Liver (tissue), 9 donors: ENCODE measurements around the gene LGI1. TPM values are rescaled to one million over a fixed set of nuclear protein-coding genes. Genes with fewer than 3 reads are reported as not detected.

ENCODE experiments used
- DNase-seq: peaks from one replicate; pipeline ENCODE4 v3.0.0-alpha.2; 2017; ENCODE audit warnings: low spot score
- H3K27ac ChIP-seq, 2 donors: one replicate each; pipeline ENCODE4 v1.7.0; 2013; ENCODE audit warnings: inconsistent platforms in 2 of 2, low read length in 2 of 2, control low read depth in 1 of 2, low read depth in 1 of 2, mild to moderate bottlenecking in 1 of 2
- H3K27me3 ChIP-seq, 4 donors: one replicate each; pipeline versions ENCODE4 v1.6.1 to v1.7.0; 2013; ENCODE audit warnings: low read length in 3 of 4, inconsistent platforms in 1 of 4, mild to moderate bottlenecking in 1 of 4, moderate library complexity in 1 of 4; ENCODE audit not compliant: control insufficient read depth in 4 of 4, insufficient read depth in 4 of 4
- H3K36me3 ChIP-seq, 4 donors: one replicate each; pipeline versions ENCODE4 v1.6.1 to v1.7.0; 2013; ENCODE audit warnings: low read length in 3 of 4, mild to moderate bottlenecking in 3 of 4, low read depth in 1 of 4, moderate library complexity in 1 of 4; ENCODE audit not compliant: control insufficient read depth in 4 of 4, insufficient read depth in 3 of 4
- H3K4me1 ChIP-seq, 4 donors: one replicate each; pipeline versions ENCODE4 v1.6.1 to v1.7.0; 2013; ENCODE audit warnings: low read length in 3 of 4, mild to moderate bottlenecking in 3 of 4, moderate library complexity in 1 of 4; ENCODE audit not compliant: control insufficient read depth in 4 of 4, insufficient read depth in 4 of 4
- H3K4me3 ChIP-seq, 3 donors: one replicate each; pipeline versions ENCODE4 v1.6.1 to v1.7.0; 2013; ENCODE audit warnings: low read length in 3 of 3, control low read depth in 1 of 3, low read depth in 1 of 3, mild to moderate bottlenecking in 1 of 3
- H3K9ac ChIP-seq, 2 donors: one replicate each; pipeline ENCODE4 v1.7.0; 2013; ENCODE audit warnings: low read length in 2 of 2, mild to moderate bottlenecking in 2 of 2, moderate library complexity in 2 of 2, control low read depth in 1 of 2, low read depth in 1 of 2
- H3K9me3 ChIP-seq, 4 donors: one replicate each; pipeline versions ENCODE4 v1.6.1 to v1.7.0; 2013; ENCODE audit warnings: low read length in 3 of 4; ENCODE audit not compliant: control insufficient read depth in 4 of 4
- ATF3 ChIP-seq: IDR thresholded peaks from 2 replicates; pipeline ENCODE4 v1.6.1; 2016; ENCODE audit warnings: antibody characterized with exemption
- EGR1 ChIP-seq, 2 donors: IDR thresholded peaks; 2 replicates each; pipeline ENCODE4 v1.6.1; 2016 to 2018; ENCODE audit warnings: antibody characterized with exemption in 2 of 2, low read depth in 2 of 2
- FOXA1 ChIP-seq: IDR thresholded peaks from 2 replicates; pipeline ENCODE4 v1.6.1; 2016; ENCODE audit warnings: antibody characterized with exemption
- FOXA2 ChIP-seq: IDR thresholded peaks from 2 replicates; pipeline ENCODE4 v1.6.1; 2016; ENCODE audit warnings: antibody characterized with exemption
- GABPA ChIP-seq, 2 donors: IDR thresholded peaks in 1 of 2; conservative IDR thresholded peaks in 1 of 2; 2 replicates each; pipeline ENCODE4 v1.6.1; 2016; ENCODE audit warnings: antibody characterized with exemption in 2 of 2, mild to moderate bottlenecking in 1 of 2, moderate library complexity in 1 of 2
- HNF4A ChIP-seq, 2 donors: conservative IDR thresholded peaks; 2 replicates each; pipeline ENCODE4 v1.6.1; 2016; ENCODE audit warnings: antibody characterized with exemption in 2 of 2, mild to moderate bottlenecking in 2 of 2
- HNF4G ChIP-seq: IDR thresholded peaks from 2 replicates; pipeline ENCODE4 v1.6.1; 2016; ENCODE audit warnings: antibody characterized with exemption
- JUND ChIP-seq, 2 donors: IDR thresholded peaks; 2 replicates each; pipeline ENCODE4 v1.6.1; 2016; ENCODE audit warnings: antibody characterized with exemption in 2 of 2
- NR2F2 ChIP-seq: IDR thresholded peaks from 2 replicates; pipeline ENCODE4 v1.6.1; 2016; ENCODE audit warnings: antibody characterized with exemption
- RAD21 ChIP-seq, 2 donors: IDR thresholded peaks; 2 replicates each; pipeline ENCODE4 v1.6.1; 2016; ENCODE audit warnings: antibody characterized with exemption in 2 of 2, mild to moderate bottlenecking in 2 of 2
- RXRA ChIP-seq, 2 donors: IDR thresholded peaks; 2 replicates each; pipeline ENCODE4 v1.6.1; 2017 to 2018; ENCODE audit warnings: antibody characterized with exemption in 2 of 2, mild to moderate bottlenecking in 1 of 2
- SP1 ChIP-seq: IDR thresholded peaks from 2 replicates; pipeline ENCODE4 v1.6.1; 2018; ENCODE audit warnings: antibody characterized with exemption, mild to moderate bottlenecking
- TAF1 ChIP-seq: conservative IDR thresholded peaks from 2 replicates; pipeline ENCODE4 v1.6.1; 2016; ENCODE audit warnings: antibody characterized with exemption, mild to moderate bottlenecking
- YY1 ChIP-seq: IDR thresholded peaks from 2 replicates; pipeline ENCODE4 v1.6.1; 2016; ENCODE audit warnings: antibody characterized with exemption, mild to moderate bottlenecking
- WGBS: extraction: QIAGEN DNeasy Blood & Tissue Kit; methylation state at CpG from one replicate; pipeline ENCODE4 v1.1.7; 2013; 5-methylcytosine and 5-hydroxymethylcytosine counted together
- polyA plus RNA-seq, 2 donors: library from polyadenylated mRNA; stranded (reverse) in 1 of 2; unstranded in 1 of 2; fragments of 200-250 nt in 1 of 2; fragments of >200 nt in 1 of 2; fragmentation: Nextera tagmentation in 1 of 2; extraction: Ambion mirVana in 1 of 2; gene quantifications; one replicate each; pipeline versions ENCODE4 v1.2.1 to v1.2.3, GENCODE V29; 2013 to 2015
- total RNA-seq, 2 donors: library from RNA; depleted of rRNA; stranded (reverse); fragments of >200 nt; gene quantifications; one replicate each; pipeline ENCODE4 v1.2.3, GENCODE V29; 2014
- TF ChIP-seq, protein P1 (sequence below): IDR thresholded peaks from 2 replicates; pipeline ENCODE4 v1.6.1; 2016; ENCODE audit warnings: antibody characterized with exemption
- TF ChIP-seq, protein P2 (sequence below): fragments of 150-350 bp; IDR thresholded peaks from 2 replicates; pipeline ENCODE4 v1.5.1; 2017; ENCODE audit warnings: improper control_type of control experiment, low read depth, low read length; ENCODE audit not compliant: missing input control
- TF ChIP-seq, protein P3 (sequence below): IDR thresholded peaks from 2 replicates; pipeline ENCODE4 v1.6.1; 2016; ENCODE audit warnings: antibody characterized with exemption, mild to moderate bottlenecking
- TF ChIP-seq, protein P4 (sequence below): IDR thresholded peaks from 2 replicates; pipeline ENCODE4 v1.6.1; 2016; ENCODE audit warnings: antibody characterized with exemption
- donor health status: healthy.
- donor health status: healthy.
- donor health status: healthy.
- donor health status: healthy.
- donor health status: healthy.

LGI1 gene
- total and polyA plus RNA-seq, 4 donors: 0.28 to 1.2 (median 1.1) TPM; not detected in 1

GRCh38 chr10:93719901-93720300 lies 37.8 kb upstream of the LGI1 start:
- no peak overlapping the region for H3K4me3 ChIP-seq
- TF ChIP-seq NR2F2: no peak
- TF ChIP-seq JUND (IDR thresholded peaks at IDR 0.05): no peak
- no peak for TF ChIP-seq YY1
- no peak for TF ChIP-seq GABPA (IDR thresholded peaks at IDR 0.05 in 1 of 2, conservative IDR thresholded peaks at IDR 0.05 in 1 of 2)
- no peak for TF ChIP-seq SP1
- TF ChIP-seq TAF1: no peak
- TF ChIP-seq, protein P1, sequence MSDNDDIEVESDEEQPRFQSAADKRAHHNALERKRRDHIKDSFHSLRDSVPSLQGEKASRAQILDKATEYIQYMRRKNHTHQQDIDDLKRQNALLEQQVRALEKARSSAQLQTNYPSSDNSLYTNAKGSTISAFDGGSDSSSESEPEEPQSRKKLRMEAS: no peak
- no peak for TF ChIP-seq RAD21 (IDR thresholded peaks at IDR 0.05)
- TF ChIP-seq, protein P2, sequence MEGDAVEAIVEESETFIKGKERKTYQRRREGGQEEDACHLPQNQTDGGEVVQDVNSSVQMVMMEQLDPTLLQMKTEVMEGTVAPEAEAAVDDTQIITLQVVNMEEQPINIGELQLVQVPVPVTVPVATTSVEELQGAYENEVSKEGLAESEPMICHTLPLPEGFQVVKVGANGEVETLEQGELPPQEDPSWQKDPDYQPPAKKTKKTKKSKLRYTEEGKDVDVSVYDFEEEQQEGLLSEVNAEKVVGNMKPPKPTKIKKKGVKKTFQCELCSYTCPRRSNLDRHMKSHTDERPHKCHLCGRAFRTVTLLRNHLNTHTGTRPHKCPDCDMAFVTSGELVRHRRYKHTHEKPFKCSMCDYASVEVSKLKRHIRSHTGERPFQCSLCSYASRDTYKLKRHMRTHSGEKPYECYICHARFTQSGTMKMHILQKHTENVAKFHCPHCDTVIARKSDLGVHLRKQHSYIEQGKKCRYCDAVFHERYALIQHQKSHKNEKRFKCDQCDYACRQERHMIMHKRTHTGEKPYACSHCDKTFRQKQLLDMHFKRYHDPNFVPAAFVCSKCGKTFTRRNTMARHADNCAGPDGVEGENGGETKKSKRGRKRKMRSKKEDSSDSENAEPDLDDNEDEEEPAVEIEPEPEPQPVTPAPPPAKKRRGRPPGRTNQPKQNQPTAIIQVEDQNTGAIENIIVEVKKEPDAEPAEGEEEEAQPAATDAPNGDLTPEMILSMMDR: no peak
- no peak for TF ChIP-seq HNF4G
- TF ChIP-seq EGR1 (IDR thresholded peaks at IDR 0.05; ENCODE audit: low read depth in 2 of 2): no peak
- TF ChIP-seq, protein P3, sequence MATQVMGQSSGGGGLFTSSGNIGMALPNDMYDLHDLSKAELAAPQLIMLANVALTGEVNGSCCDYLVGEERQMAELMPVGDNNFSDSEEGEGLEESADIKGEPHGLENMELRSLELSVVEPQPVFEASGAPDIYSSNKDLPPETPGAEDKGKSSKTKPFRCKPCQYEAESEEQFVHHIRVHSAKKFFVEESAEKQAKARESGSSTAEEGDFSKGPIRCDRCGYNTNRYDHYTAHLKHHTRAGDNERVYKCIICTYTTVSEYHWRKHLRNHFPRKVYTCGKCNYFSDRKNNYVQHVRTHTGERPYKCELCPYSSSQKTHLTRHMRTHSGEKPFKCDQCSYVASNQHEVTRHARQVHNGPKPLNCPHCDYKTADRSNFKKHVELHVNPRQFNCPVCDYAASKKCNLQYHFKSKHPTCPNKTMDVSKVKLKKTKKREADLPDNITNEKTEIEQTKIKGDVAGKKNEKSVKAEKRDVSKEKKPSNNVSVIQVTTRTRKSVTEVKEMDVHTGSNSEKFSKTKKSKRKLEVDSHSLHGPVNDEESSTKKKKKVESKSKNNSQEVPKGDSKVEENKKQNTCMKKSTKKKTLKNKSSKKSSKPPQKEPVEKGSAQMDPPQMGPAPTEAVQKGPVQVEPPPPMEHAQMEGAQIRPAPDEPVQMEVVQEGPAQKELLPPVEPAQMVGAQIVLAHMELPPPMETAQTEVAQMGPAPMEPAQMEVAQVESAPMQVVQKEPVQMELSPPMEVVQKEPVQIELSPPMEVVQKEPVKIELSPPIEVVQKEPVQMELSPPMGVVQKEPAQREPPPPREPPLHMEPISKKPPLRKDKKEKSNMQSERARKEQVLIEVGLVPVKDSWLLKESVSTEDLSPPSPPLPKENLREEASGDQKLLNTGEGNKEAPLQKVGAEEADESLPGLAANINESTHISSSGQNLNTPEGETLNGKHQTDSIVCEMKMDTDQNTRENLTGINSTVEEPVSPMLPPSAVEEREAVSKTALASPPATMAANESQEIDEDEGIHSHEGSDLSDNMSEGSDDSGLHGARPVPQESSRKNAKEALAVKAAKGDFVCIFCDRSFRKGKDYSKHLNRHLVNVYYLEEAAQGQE: no peak
- no peak for TF ChIP-seq FOXA2
- TF ChIP-seq HNF4A (conservative IDR thresholded peaks at IDR 0.05): no peak
- no peak for TF ChIP-seq ATF3
- no peak for TF ChIP-seq RXRA (IDR thresholded peaks at IDR 0.05)
- no peak for TF ChIP-seq FOXA1
- no peak overlapping the region for H3K27ac ChIP-seq
- no peak overlapping the region for H3K9ac ChIP-seq
- H3K27me3 ChIP-seq: no peaks in the 10 kb centered on the region
- no peaks in the 10 kb centered on the region for H3K4me1 ChIP-seq
- H3K36me3 ChIP-seq: no peaks in the 10 kb centered on the region
- DNase-seq: no peak
- H3K9me3 ChIP-seq: no peaks in the 10 kb centered on the region
- 76% methylated on average over 3 of the region's 3 CpGs for WGBS

DNA sequence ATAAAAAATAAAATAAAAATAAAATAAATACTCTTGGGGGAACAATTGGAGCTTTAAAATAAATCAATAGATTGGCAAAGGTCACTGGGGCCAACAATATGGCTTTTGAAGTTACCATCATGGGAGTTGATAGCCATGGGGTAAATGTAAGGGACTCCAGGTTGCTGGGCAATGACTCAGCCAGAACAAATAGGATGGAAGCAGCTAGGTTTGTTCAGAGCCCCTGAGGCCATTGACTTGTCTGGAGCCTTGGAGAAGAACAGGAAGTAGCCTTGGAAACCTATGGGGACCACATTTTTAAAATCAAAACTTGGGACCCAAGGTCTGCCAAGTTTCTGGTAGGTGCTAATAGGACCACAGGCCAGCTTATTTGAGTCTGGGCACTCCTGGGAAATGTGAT lies 35.2 kb upstream of the LGI1 start:
- no peak overlapping the region for H3K4me3 ChIP-seq
- H3K9ac ChIP-seq: no peak overlapping the region
- no peaks in the 10 kb centered on the region for H3K9me3 ChIP-seq
- no peak overlapping the region for H3K27ac ChIP-seq
- H3K27me3 ChIP-seq: peaks cover 0 to 3% (median 1%) of the 10 kb centered on the region in 4 donors
- DNase-seq: no peak
- no peaks in the 10 kb centered on the region for H3K4me1 ChIP-seq
- H3K36me3 ChIP-seq: no peaks in the 10 kb centered on the region
- TF ChIP-seq, protein P4, sequence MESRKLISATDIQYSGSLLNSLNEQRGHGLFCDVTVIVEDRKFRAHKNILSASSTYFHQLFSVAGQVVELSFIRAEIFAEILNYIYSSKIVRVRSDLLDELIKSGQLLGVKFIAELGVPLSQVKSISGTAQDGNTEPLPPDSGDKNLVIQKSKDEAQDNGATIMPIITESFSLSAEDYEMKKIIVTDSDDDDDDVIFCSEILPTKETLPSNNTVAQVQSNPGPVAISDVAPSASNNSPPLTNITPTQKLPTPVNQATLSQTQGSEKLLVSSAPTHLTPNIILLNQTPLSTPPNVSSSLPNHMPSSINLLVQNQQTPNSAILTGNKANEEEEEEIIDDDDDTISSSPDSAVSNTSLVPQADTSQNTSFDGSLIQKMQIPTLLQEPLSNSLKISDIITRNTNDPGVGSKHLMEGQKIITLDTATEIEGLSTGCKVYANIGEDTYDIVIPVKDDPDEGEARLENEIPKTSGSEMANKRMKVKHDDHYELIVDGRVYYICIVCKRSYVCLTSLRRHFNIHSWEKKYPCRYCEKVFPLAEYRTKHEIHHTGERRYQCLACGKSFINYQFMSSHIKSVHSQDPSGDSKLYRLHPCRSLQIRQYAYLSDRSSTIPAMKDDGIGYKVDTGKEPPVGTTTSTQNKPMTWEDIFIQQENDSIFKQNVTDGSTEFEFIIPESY: no peak
- TF ChIP-seq, protein P1: no peak
- TF ChIP-seq ATF3 (no peak), SP1 (no peak), HNF4A (conservative IDR thresholded peaks at IDR 0.05) (no peak), RXRA (IDR thresholded peaks at IDR 0.05) (no peak), JUND (IDR thresholded peaks at IDR 0.05) (no peak), YY1 (no peak), FOXA1 (no peak)
- TF ChIP-seq, protein P2: no peak
